Pancreas (tissue), 10 donors: ENCODE data around the gene CLDN7. TPM values are rescaled to one million over a fixed set of nuclear protein-coding genes. Genes with fewer than 3 reads are reported as not detected.

Experiments used
- ATAC-seq, 4 donors: fragments of 200-7000 bp; cut with Tn5 transposase; one replicate each; pipeline versions ENCODE4 v1.8.0 to v1.9.1; 2020; ENCODE audit warnings: mild to moderate bottlenecking in 4 of 4, moderate library complexity in 4 of 4
- DNase-seq, 6 donors: peaks; one replicate each; pipeline ENCODE4 v3.0.0-alpha.2; 2020
- FAIRE-seq: peaks from 2 replicates; lab custom pipeline; 2012; peaks lifted over from hg19 to GRCh38; lab: Jason Lieb, UNC
- H3K27ac ChIP-seq, 4 donors: fragments of 200-600 bp; sonication (generic); 1 replicate in 3 of 4; 2 replicates in 1 of 4; pipeline versions ENCODE4 v1.5.0 to v1.8.0; 2020
- H3K27me3 ChIP-seq, 4 donors: fragments of 200-600 bp; one replicate each; pipeline ENCODE4 v1.8.0; 2021
- H3K36me3 ChIP-seq, 3 donors: fragments of 200-600 bp; sonication (generic) in 1 of 3; one replicate each; pipeline versions ENCODE4 v1.5.0 to v1.8.0; 2020 to 2021
- H3K4me1 ChIP-seq, 3 donors: fragments of 200-600 bp; one replicate each; pipeline ENCODE4 v1.8.0; 2021
- H3K4me3 ChIP-seq, 4 donors: fragments of 200-600 bp; sonication (generic) in 2 of 4; one replicate each; pipeline versions ENCODE4 v1.5.0 to v1.8.0; 2020 to 2021
- H3K9me3 ChIP-seq, 4 donors: fragments of 200-600 bp; one replicate each; pipeline ENCODE4 v1.8.0; 2021
- WGBS, 2 donors: extraction: QIAGEN DNeasy Blood & Tissue Kit; methylation state at CpG; one replicate each; pipeline ENCODE4 v1.1.7; 2013; 5-methylcytosine and 5-hydroxymethylcytosine counted together
- intact Hi-C, 3 donors: fragments of 100-400 bp; cut with DNase I; formaldehyde crosslinking; loops; one replicate each; pipeline versions ENCODE4 v1.11.1 to v1.14.2; 2022
- polyA plus RNA-seq, 2 donors: library from polyadenylated mRNA; stranded (reverse); fragments of 200-250 nt; gene quantifications; one replicate each; pipeline ENCODE4 v1.2.3, GENCODE V29; 2013
- total RNA-seq, 6 donors: library from RNA; stranded (reverse); fragmentation: NEBNext Ultra II Directional in 4 of 6; extraction: Animal tissue kit (Norgen Biotek cat#: 25700) in 4 of 6; gene quantifications; one replicate each; pipeline versions ENCODE4 v1.2.1 to v1.2.4, GENCODE V29; 2021 to 2023
- TF ChIP-seq, protein P1 (sequence below), 4 donors: fragments of 200-600 bp; sonication (generic) in 3 of 4; IDR thresholded peaks; one replicate each; pipeline versions ENCODE4 v1.5.0 to v1.8.0; 2021; ENCODE audit warnings: antibody characterized with exemption in 4 of 4
- donor health status: healthy with polysubstance abuse.
- donor health status: DM: no; HTN: no; CAD: no; lungs with moderate emphysema.
- donor health status: DM: no; HTN: no; CAD: no.
- donor health status: control.
- donor health status: control.
- donor health status: Bipolar disorder and iron deficiency.
- donor health status: DM: yes; HTN: yes; CAD: no.
- donor health status: DM: no; HTN: no; CAD: no.
- donor health status: DM: no; HTN: no; CAD: no.
- donor health status: DM: yes; HTN: yes; CAD: no.

The CLDN7 gene
- total and polyA plus RNA-seq, 8 donors: 49.1 to 89.7 (median 62.4) TPM

DNA sequence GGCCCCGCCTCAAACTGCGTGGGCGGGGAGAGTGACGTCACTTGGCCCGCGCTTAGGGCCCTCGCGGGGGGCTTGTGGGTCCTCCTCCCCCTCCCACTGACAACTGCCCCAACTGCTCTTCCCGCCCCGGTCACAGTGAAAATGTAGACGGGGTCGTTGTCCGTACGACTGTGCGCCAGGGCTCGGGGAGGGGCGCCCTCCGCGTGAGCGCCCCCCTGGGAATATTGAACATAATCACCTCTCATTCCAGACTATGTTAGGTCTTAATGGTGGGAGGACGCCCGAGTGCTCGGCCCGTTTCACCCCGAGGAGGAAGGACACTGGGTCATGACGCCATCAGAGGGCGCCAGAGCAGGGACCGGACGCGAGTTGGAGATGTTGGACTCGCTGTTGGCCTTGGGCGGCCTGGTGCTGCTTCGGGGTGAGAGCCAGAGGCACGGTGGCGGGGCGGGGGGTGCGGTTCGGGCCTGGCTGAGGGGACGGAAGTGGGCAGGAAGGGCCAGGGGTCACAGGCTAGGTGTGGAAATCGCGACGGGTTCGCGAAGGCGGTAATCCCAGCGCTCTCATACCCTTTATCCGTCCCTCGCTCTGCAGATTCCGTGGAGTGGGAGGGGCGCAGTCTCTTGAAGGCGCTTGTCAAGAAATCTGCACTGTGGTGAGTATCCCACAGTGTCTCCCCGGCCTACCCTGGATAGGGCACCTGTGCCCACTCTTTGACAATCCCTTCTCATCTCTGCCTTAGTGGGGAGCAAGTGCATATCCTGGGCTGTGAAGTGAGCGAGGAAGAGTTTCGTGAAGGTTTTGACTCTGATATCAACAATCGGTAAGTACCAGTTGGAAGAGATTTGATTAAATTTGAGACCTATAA is 9.9 kb downstream of the CLDN7 start, which contains the start of gene ELP5:
Gene ELP5 (plus strand): TSS at position 40 of the 868 bp plus-strand sequence. CDS start 336 bp downstream, at position 376.
- WGBS, 2 donors: 1% methylated on average over 48 to 55 of the region's 55 CpGs
- no peaks in the 10 kb centered on the region for H3K9me3 ChIP-seq
- FAIRE-seq (no peak), ATAC-seq (peak; percentile 75 to 84 (median 80)), DNase-seq (peak; percentile 93 to 98 (median 94))
- peaks cover 8 to 27% (median 11%) of the 10 kb centered on the region in 3 donors for H3K4me1 ChIP-seq
- H3K4me3 ChIP-seq: peak within 1 kb of the TSS; percentile 86 to 97 (median 90)
- H3K27ac ChIP-seq: peak within 1 kb of the TSS; percentile 99 to 100 (median 100)
- H3K36me3 ChIP-seq: peaks cover 0 to 20% (median 6%) of the 10 kb centered on the region in 3 donors
- intact Hi-C loops: no loop called here
- TF ChIP-seq, protein P1, sequence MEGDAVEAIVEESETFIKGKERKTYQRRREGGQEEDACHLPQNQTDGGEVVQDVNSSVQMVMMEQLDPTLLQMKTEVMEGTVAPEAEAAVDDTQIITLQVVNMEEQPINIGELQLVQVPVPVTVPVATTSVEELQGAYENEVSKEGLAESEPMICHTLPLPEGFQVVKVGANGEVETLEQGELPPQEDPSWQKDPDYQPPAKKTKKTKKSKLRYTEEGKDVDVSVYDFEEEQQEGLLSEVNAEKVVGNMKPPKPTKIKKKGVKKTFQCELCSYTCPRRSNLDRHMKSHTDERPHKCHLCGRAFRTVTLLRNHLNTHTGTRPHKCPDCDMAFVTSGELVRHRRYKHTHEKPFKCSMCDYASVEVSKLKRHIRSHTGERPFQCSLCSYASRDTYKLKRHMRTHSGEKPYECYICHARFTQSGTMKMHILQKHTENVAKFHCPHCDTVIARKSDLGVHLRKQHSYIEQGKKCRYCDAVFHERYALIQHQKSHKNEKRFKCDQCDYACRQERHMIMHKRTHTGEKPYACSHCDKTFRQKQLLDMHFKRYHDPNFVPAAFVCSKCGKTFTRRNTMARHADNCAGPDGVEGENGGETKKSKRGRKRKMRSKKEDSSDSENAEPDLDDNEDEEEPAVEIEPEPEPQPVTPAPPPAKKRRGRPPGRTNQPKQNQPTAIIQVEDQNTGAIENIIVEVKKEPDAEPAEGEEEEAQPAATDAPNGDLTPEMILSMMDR (IDR thresholded peaks at IDR 0.05): no peak
- no peaks in the 10 kb centered on the region for H3K27me3 ChIP-seq

DNA sequence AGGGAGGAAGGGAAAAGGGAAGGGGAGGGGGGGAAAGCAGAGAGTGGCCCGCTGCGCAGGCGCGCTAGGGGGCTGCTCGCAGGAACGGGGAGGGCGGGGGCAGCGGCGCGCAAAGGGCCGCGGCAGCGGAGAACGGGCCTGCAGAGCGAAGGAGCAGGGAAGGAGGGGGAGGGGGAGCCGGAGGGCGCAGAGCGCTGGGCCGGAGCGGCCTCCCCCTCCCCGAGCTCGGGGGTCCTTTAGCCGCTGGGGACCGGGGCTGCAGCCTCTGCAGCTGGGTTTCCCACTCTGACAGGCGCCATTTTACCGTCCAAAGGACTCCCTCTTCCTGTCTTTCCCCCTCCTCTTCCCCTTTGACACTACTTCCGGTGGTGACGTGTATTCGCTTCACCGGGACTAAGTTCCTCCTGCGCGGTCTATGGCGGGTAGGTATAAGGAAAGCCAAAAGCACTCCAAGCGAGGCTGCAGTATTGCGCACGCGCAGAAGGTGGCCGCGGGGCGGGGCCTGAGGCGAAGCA is 10.6 kb downstream of the CLDN7 start, which contains the start of gene CTDNEP1:
Gene CTDNEP1 (minus strand): TSS at position 74 of the 515 bp plus-strand sequence. CDS start 438 bp downstream, outside the sequence.
- TF ChIP-seq, protein P1 (IDR thresholded peaks at IDR 0.05): no peak
- intact Hi-C loops: no loop called here
- peak; percentile 87 to 93 (median 90) for ATAC-seq

DNA sequence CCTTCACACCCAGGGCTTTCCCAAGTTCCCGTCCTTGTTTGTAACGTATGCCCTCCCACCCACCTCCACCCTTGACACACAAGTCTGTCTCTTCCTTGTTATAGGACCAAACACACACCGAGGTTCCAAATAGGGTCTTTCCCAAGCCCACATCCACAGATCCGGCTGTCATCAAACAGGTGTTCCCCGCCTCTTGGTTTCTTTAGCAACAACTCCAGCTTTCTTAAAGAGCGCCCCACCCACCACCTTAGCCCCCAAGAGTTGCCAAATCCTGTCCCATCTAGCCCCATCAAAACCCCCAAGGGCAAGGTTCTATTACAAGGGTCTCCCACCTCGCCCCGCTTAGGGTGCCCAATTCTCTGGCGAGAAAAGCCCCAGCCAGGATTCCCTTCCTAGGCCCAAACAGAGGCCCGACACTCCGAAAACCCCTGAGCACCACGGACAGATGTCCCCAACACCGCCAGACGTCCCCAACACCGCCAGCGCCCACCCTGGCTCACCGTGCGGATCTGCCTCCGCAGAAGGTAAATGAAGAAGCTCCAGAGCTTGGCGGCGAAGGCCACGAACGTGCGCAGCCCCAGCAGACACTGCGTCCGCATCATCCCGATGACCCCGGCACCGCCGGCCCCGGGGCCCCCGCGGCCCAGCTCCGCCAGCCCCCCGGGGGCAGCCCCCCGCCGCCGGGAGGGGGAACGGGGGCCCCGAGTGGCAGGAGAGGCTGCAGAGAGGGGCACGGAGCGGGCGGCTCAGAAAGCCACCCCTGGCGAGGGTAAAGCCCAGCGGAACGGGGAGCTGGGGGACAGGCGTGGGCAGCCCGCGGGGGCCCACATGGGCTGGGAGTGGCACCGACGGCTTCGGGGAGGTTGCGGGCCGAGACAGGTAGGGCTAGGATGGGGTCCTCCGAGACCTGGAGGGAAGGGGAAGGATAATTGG is 11.3 kb downstream of the CLDN7 start:
- peak overlapping the region; percentile 86 to 97 (median 90) for H3K4me3 ChIP-seq
- no peaks in the 10 kb centered on the region for H3K9me3 ChIP-seq
- DNase-seq (peak in 4 of 6 donors; percentile 50 to 88 (median 69)), FAIRE-seq (no peak), ATAC-seq (peak in 1 of 4 donors; percentile 1)
- WGBS, 2 donors: 1 to 2% methylated on average over 45 to 55 of the region's 55 CpGs
- TF ChIP-seq, protein P1 (IDR thresholded peaks at IDR 0.05): no peak
- peak overlapping the region; percentile 99 to 100 (median 100) for H3K27ac ChIP-seq
- H3K36me3 ChIP-seq: peaks cover 0 to 15% (median 1%) of the 10 kb centered on the region in 3 donors
- intact Hi-C loops: no loop called here
- H3K27me3 ChIP-seq: no peaks in the 10 kb centered on the region
- H3K4me1 ChIP-seq: peaks cover 8 to 27% (median 11%) of the 10 kb centered on the region in 3 donors

More for the DNA sequence above, 10.6 kb downstream of the CLDN7 start, which contains the start of gene CTDNEP1:
- no peaks in the 10 kb centered on the region for H3K9me3 ChIP-seq
- H3K4me1 ChIP-seq: peaks cover 8 to 27% (median 11%) of the 10 kb centered on the region in 3 donors
- FAIRE-seq (peak; percentile 97), DNase-seq (peak; percentile 98 to 100 (median 98))
- H3K36me3 ChIP-seq: peaks cover 0 to 15% (median 6%) of the 10 kb centered on the region in 3 donors
- H3K27ac ChIP-seq: peak within 1 kb of the TSS; percentile 99 to 100 (median 100)
- H3K4me3 ChIP-seq: peak within 1 kb of the TSS; percentile 86 to 97 (median 90)
- H3K27me3 ChIP-seq: no peaks in the 10 kb centered on the region
- 0 to 1% methylated on average over 25 to 41 of the region's 41 CpGs for WGBS, 2 donors

DNA sequence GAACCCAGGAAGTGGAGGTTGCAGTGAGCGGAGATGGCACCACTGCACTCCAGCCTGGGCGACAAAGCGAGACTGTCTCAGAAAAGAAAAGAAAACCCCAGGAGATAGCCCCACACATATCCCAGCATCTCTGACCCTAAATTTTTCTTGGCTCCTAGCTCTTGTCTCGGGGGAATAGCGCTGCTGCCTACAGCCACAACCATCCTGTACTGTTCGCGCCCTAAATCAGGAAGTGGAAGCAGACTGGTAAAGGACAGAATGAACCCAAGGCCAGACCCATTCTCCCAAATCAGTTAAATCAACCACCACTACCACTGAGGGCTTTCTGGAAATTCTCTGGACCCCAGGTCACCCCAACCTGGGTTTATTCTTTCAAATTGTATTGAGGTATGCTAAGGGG is 12.4 kb downstream of the CLDN7 start:
- no peak for FAIRE-seq
- WGBS, 2 donors: 83 to 86% methylated on average over 7 of the region's 7 CpGs
- intact Hi-C loops: no loop called here
- H3K4me1 ChIP-seq: peaks cover 8 to 27% (median 11%) of the 10 kb centered on the region in 3 donors
- H3K36me3 ChIP-seq: peaks cover 0 to 7% (median 0%) of the 10 kb centered on the region in 3 donors
- DNase-seq: no peak
- ATAC-seq: no peak
- no peaks in the 10 kb centered on the region for H3K9me3 ChIP-seq
- H3K27me3 ChIP-seq: no peaks in the 10 kb centered on the region
- peak overlapping the region in 1 of 4 donors; percentile 12 for H3K27ac ChIP-seq
- TF ChIP-seq, protein P1 (IDR thresholded peaks at IDR 0.05): no peak
- peak overlapping the region in 3 of 4 donors; percentile 86 to 97 (median 95) for H3K4me3 ChIP-seq
